GM12801 (cell line): Measurements from ENCODE around the gene PARP3.

Source experiments
- CTCF ChIP-seq: IDR thresholded peaks from one replicate; pipeline ENCODE4 v1.5.1; 2011; ENCODE audit warnings: control low read depth; ENCODE audit not compliant: insufficient read length; ENCODE audit errors: extremely low read depth

The PARP3 gene

GRCh38 chr3:51916418-51916817 is 25.7 kb upstream of the PARP3 start:
- no peak for TF ChIP-seq CTCF

GRCh38 chr3:51921081-51921578 is 21.0 kb upstream of the PARP3 start:
- no peak for TF ChIP-seq CTCF

GRCh38 chr3:51927061-51927977 is 14.8 kb upstream of the PARP3 start:
- no peak for TF ChIP-seq CTCF

GRCh38 chr3:51928438-51928837 is 13.7 kb upstream of the PARP3 start:
- no peak for TF ChIP-seq CTCF

- TF ChIP-seq CTCF, result no peak
Observed at GRCh38 chr3:51929420-51930003, 12.7 kb upstream of the PARP3 start.

- TF ChIP-seq CTCF, result no peak
Observed at GRCh38 chr3:51930439-51930838, 11.7 kb upstream of the PARP3 start.

GRCh38 chr3:51931756-51932155 is 10.4 kb upstream of the PARP3 start:
- no peak for TF ChIP-seq CTCF
